Endothelial cell of umbilical vein (primary cell): ENCODE measurements around the gene FCGR3B. TPM values are rescaled to one million over a fixed set of nuclear protein-coding genes. Genes with fewer than 3 reads are reported as not detected.
A peak's percentile ranks its signal among the peaks of the same experiment; 100 is the strongest.
"Not testable (repeated sequence)": the region's sequence is repeated elsewhere in the genome, so short reads cannot be mapped to it uniquely, and the experiment has no call there.

Source experiments
- BruUV-seq: library from RNA; stranded (reverse); fragments of 400-500 nt; replicated peaks from 2 replicates; lab custom pipeline; 2021; lab: Mats Ljungman, UMichigan
- CTCF ChIA-PET: fragments of 300-600, 350-600 bp; sonication (Branson Sonifier 250); formaldehyde crosslinking; loops from one replicate; lab custom pipeline; 2021; ENCODE audit warnings: antibody characterized with exemption, inconsistent platforms; lab: Charles Lee
- POLR2A ChIA-PET: fragments of 300-600, 350-600 bp; sonication (Branson Sonifier 250); formaldehyde crosslinking; loops from one replicate; lab custom pipeline; 2021; ENCODE audit warnings: antibody characterized with exemption, inconsistent platforms; lab: Charles Lee
- DNase-seq: peaks from one replicate; pipeline ENCODE4 v3.0.0-alpha.2; 2011; ENCODE audit warnings: low read depth, low spot score
- FAIRE-seq: peaks from 2 replicates; lab custom pipeline; 2011; peaks lifted over from hg19 to GRCh38; lab: Jason Lieb, UNC
- H2AFZ ChIP-seq: 2 replicates; pipeline ENCODE4 v1.6.0; 2012; ENCODE audit warnings: low read depth, low read length, control low read depth, inconsistent platforms
- H3K27ac ChIP-seq: 2 replicates; pipeline ENCODE4 v1.5.1; 2011; ENCODE audit warnings: low read depth, mild to moderate bottlenecking, control low read depth, low read length, moderate library complexity; ENCODE audit not compliant: insufficient read depth
- H3K27me3 ChIP-seq, 2 experiments: 2 replicates each; pipeline versions ENCODE4 v1.6.0 to v1.6.1; 2011; ENCODE audit warnings: low read length in 2 of 2, mixed read lengths in 1 of 2; ENCODE audit not compliant: control insufficient read depth in 2 of 2, insufficient read depth in 2 of 2
- H3K36me3 ChIP-seq, 2 experiments: 2 replicates in 1 of 2; 3 replicates in 1 of 2; pipeline ENCODE4 v1.5.1; 2011; ENCODE audit warnings: low read length in 2 of 2, mild to moderate bottlenecking in 1 of 2, moderate library complexity in 1 of 2; ENCODE audit not compliant: control insufficient read depth in 2 of 2, insufficient read depth in 2 of 2; ENCODE audit errors: extremely low read depth in 1 of 2
- H3K4me1 ChIP-seq: 3 replicates; pipeline ENCODE4 v1.5.1; 2011; ENCODE audit warnings: mild to moderate bottlenecking, low read length; ENCODE audit not compliant: control insufficient read depth, insufficient read depth; ENCODE audit errors: extremely low read depth
- H3K4me2 ChIP-seq: 2 replicates; pipeline ENCODE4 v1.6.1; 2011; ENCODE audit warnings: low read length, control low read depth, mixed read lengths; ENCODE audit not compliant: insufficient read depth
- H3K4me3 ChIP-seq, 3 experiments: fragments of 200-600 bp in 1 of 3; sonication (generic), shearing (Covaris generic) in 1 of 3; replicated peaks in 1 of 3; 2 replicates each; pipeline ENCODE4 v1.5.1; 2011 to 2016; ENCODE audit warnings: control low read depth in 3 of 3, low read length in 3 of 3, mild to moderate bottlenecking in 2 of 3, inconsistent platforms in 1 of 3, low read depth in 1 of 3, moderate library complexity in 1 of 3; ENCODE audit not compliant: insufficient read depth in 1 of 3
- H3K79me2 ChIP-seq: 2 replicates; pipeline ENCODE4 v1.6.0; 2012; ENCODE audit warnings: low read length, inconsistent platforms; ENCODE audit not compliant: control insufficient read depth, insufficient read depth
- H3K9ac ChIP-seq: replicated peaks from 2 replicates; pipeline ENCODE3; 2011; ENCODE audit warnings: low read length, control low read depth; ENCODE audit not compliant: insufficient read depth; ENCODE audit errors: extremely low read depth
- H3K9me1 ChIP-seq: replicated peaks from 3 replicates; pipeline ENCODE4 v1.6.0; 2011; ENCODE audit warnings: mild to moderate bottlenecking, low read length; ENCODE audit not compliant: control insufficient read depth, insufficient read depth; ENCODE audit errors: extremely low read depth
- H3K9me3 ChIP-seq: replicated peaks from 2 replicates; pipeline ENCODE4 v1.5.1; 2012; ENCODE audit warnings: low read length, inconsistent platforms; ENCODE audit not compliant: control insufficient read depth, insufficient read depth
- H4K20me1 ChIP-seq: replicated peaks from 2 replicates; pipeline ENCODE3; 2011; ENCODE audit warnings: mild to moderate bottlenecking, low read length; ENCODE audit not compliant: control insufficient read depth, insufficient read depth; ENCODE audit errors: extremely low read depth
- dilution Hi-C: fragments of 300-500 bp; cut with MboI; formaldehyde crosslinking; loops from one replicate; pipeline ENCODE4 v1.15.0; 2019; ENCODE audit warnings: low sequenced_read_pairs; ENCODE audit not compliant: extremely low pct_ligation_motif_present
- intact Hi-C: fragments of 100-400 bp; cut with micrococcal nuclease; formaldehyde crosslinking; loops from one replicate; pipeline ENCODE4 v1.10.0; 2022
- polyA plus RNA-seq, 4 experiments: library from polyadenylated mRNA; depleted of rRNA in 3 of 4; stranded (reverse) in 3 of 4; unstranded in 1 of 4; fragments of >200 nt; gene quantifications; 2 replicates each; pipeline versions ENCODE4 v1.2.1 to v1.2.3, GENCODE V29; 2011 to 2012; ENCODE audit warnings: missing spikeins in 1 of 4
- total RNA-seq: library from RNA; stranded (reverse); gene quantifications from 2 replicates; pipeline ENCODE4 v1.2.3, GENCODE V29; 2021
- TF ChIP-seq, protein P1 (sequence below), 2 donors: IDR thresholded peaks; 1 replicate in 1 of 2; 2 replicates in 1 of 2; pipeline ENCODE4 v1.5.1; 2011; ENCODE audit warnings: low read length in 2 of 2, mild to moderate bottlenecking in 2 of 2, moderate library complexity in 2 of 2, control low read depth in 1 of 2, inconsistent platforms in 1 of 2, low read depth in 1 of 2; ENCODE audit not compliant: insufficient read depth in 1 of 2; ENCODE audit errors: extremely low read depth in 1 of 2

The FCGR3B gene
- total and polyA plus RNA-seq, 2 donors (not counting 3 experiments of a cell fraction or from before 2014, with no cell fraction given): not detected

- H3K27me3 ChIP-seq, POLR2A ChIA-PET, CTCF ChIA-PET, H3K9me3 ChIP-seq, H3K9ac ChIP-seq, DNase-seq, intact Hi-C loops, H2AFZ ChIP-seq, FAIRE-seq, H3K36me3 ChIP-seq, H3K9me1 ChIP-seq, H3K4me3 ChIP-seq, H4K20me1 ChIP-seq, H3K4me1 ChIP-seq, dilution Hi-C loops, H3K79me2 ChIP-seq, BruUV-seq, H3K27ac ChIP-seq, H3K4me2 ChIP-seq: not testable (repeated sequence)
These were observed 22.6 kb upstream of the FCGR3B start for GRCh38 chr1:161653541-161653940.

GRCh38 chr1:161647507-161648360 is 16.8 kb upstream of the FCGR3B start:
- intact Hi-C loops: loop anchor here (1.0 kb wide), 1 partner anchor 94 kb away; no protein-coding TSS in a partner anchor
- peak; percentile 37 for DNase-seq
- dilution Hi-C loops: not testable (repeated sequence)

DNA sequence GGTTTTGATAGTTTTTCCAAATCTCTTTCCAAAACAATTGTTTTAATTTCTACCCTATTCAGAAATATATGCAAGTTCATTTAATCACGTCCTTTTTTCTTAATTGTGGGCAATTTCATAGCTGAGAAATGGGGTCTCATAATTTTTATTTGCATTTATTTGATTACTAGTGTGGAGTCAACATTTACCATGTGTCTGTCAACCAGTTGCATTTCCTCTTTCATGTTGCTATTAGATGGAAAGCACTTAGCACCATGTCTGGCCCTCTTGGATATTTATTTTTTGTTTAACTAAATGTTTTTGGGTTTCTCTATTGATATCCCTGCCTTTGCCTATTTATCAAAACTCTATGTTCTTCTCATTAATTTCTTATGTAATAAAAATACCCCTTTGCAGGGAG is 13.9 kb upstream of the FCGR3B start:
- H3K9me3 ChIP-seq, H3K27ac ChIP-seq, H3K79me2 ChIP-seq, H2AFZ ChIP-seq, H3K9ac ChIP-seq, FAIRE-seq, H4K20me1 ChIP-seq, H3K27me3 ChIP-seq, DNase-seq, dilution Hi-C loops, H3K4me2 ChIP-seq, H3K9me1 ChIP-seq, BruUV-seq, intact Hi-C loops, H3K36me3 ChIP-seq, POLR2A ChIA-PET, H3K4me3 ChIP-seq, H3K4me1 ChIP-seq: not testable (repeated sequence)
- CTCF ChIA-PET: interaction anchor here (1.1 to 1.4 kb wide), 2 partner anchors 89 to 97 kb away, joined by 3 to 6 read pairs; no protein-coding TSS in a partner anchor

More at GRCh38 chr1:161647507-161648360, 16.8 kb upstream of the FCGR3B start:
- H3K79me2 ChIP-seq, H3K9ac ChIP-seq, H3K4me3 ChIP-seq, H4K20me1 ChIP-seq, H3K27ac ChIP-seq, H3K27me3 ChIP-seq, H3K4me2 ChIP-seq, H3K9me3 ChIP-seq, POLR2A ChIA-PET, H3K4me1 ChIP-seq, H3K9me1 ChIP-seq, H2AFZ ChIP-seq, BruUV-seq, H3K36me3 ChIP-seq: not testable (repeated sequence)
- peak; percentile 78 for FAIRE-seq
- CTCF ChIA-PET: interaction anchor here (0.6 to 1.6 kb wide), 6 partner anchors 79 to 389 kb away, joined by 3 to 35 read pairs (median 5); no protein-coding TSS in a partner anchor
- TF ChIP-seq, protein P1, sequence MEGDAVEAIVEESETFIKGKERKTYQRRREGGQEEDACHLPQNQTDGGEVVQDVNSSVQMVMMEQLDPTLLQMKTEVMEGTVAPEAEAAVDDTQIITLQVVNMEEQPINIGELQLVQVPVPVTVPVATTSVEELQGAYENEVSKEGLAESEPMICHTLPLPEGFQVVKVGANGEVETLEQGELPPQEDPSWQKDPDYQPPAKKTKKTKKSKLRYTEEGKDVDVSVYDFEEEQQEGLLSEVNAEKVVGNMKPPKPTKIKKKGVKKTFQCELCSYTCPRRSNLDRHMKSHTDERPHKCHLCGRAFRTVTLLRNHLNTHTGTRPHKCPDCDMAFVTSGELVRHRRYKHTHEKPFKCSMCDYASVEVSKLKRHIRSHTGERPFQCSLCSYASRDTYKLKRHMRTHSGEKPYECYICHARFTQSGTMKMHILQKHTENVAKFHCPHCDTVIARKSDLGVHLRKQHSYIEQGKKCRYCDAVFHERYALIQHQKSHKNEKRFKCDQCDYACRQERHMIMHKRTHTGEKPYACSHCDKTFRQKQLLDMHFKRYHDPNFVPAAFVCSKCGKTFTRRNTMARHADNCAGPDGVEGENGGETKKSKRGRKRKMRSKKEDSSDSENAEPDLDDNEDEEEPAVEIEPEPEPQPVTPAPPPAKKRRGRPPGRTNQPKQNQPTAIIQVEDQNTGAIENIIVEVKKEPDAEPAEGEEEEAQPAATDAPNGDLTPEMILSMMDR (IDR thresholded peaks at IDR 0.05; ENCODE audit: extremely low read depth in 1 of 2, insufficient read depth in 1 of 2, low read depth in 1 of 2, low read length in 2 of 2): peak; percentile 23 to 25
